Measurements from ENCODE around the gene DDX20.

- TF ChIP-seq TAF1 (IDR thresholded peaks at IDR 0.05; ENCODE audit: borderline replicate concordance, insufficient read depth, low read length), result no peak
- no peak for TF ChIP-seq POLR2AphosphoS5 (IDR thresholded peaks at IDR 0.05; ENCODE audit: low read depth, low read length)
- no peak for TF ChIP-seq REST (IDR thresholded peaks at IDR 0.05; ENCODE audit: insufficient read depth in 1 of 2, low read depth in 2 of 2, low read length in 2 of 2)
These were observed 46.4 kb downstream of the DDX20 start for GRCh38 chr1:111802110-111802509.
